Keratinocyte (primary cell): ENCODE data around the gene STK38.

Experiments
- EZH2 ChIP-seq: IDR thresholded peaks from one replicate; pipeline ENCODE4 v1.6.1; 2012; ENCODE audit warnings: inconsistent platforms, mild to moderate bottlenecking, low read length, moderate library complexity
- TF ChIP-seq, protein P1 (sequence below), 3 experiments: IDR thresholded peaks in 1 of 3; conservative IDR thresholded peaks in 1 of 3; optimal IDR thresholded peaks in 1 of 3; 2 replicates in 2 of 3; 3 replicates in 1 of 3; pipeline versions ENCODE3 to v1.5.1; 2011; ENCODE audit warnings: low read length in 3 of 3, mild to moderate bottlenecking in 3 of 3, moderate library complexity in 2 of 3, control low read depth in 1 of 3, inconsistent platforms in 1 of 3; ENCODE audit not compliant: insufficient read depth in 2 of 3; ENCODE audit errors: extremely low read depth in 1 of 3

DNA sequence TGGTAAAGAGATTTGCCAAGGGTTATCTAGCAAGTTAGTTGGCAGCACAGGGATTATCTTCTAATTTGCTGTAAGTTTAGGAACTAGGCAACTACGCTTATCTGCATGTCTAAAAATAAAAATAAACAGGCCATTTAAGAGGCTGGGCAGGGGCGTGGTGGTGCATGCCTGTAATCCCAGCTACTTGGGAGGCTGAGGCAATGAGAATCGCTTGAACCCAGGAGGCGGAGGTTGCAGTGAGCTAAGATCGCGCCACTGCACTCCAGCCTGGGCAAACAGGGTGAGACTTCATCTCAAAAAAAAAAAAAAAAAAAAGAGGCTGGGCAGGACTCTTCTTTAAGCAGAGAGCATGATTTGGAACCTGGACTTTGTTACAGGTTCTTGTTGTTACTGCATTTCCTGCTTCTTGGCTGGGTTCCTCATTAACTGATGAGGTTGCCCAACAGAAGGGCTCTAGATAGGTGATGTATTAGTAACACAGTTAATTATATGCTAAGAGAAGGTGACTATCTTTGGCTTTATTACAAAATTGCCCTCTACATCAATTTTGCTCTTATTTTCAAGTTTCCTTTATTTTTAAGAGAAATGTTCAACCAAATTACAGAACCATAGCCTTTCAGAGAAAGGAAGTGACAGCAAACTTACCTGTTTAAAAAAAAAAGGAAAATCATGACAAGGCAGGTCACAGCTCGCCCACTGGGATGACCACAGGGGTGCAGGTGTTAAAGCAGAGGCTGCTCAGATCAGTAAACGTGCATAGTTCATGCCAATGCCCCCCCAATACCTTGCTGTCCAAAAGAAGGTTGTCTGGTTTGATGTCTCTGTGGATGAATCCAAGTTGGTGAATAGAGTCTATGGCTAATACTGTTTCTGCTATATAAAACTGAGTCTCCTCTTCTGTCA is 32.5 kb downstream of the STK38 start:
- TF ChIP-seq, protein P1, sequence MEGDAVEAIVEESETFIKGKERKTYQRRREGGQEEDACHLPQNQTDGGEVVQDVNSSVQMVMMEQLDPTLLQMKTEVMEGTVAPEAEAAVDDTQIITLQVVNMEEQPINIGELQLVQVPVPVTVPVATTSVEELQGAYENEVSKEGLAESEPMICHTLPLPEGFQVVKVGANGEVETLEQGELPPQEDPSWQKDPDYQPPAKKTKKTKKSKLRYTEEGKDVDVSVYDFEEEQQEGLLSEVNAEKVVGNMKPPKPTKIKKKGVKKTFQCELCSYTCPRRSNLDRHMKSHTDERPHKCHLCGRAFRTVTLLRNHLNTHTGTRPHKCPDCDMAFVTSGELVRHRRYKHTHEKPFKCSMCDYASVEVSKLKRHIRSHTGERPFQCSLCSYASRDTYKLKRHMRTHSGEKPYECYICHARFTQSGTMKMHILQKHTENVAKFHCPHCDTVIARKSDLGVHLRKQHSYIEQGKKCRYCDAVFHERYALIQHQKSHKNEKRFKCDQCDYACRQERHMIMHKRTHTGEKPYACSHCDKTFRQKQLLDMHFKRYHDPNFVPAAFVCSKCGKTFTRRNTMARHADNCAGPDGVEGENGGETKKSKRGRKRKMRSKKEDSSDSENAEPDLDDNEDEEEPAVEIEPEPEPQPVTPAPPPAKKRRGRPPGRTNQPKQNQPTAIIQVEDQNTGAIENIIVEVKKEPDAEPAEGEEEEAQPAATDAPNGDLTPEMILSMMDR (optimal IDR thresholded peaks at IDR 0.05 in 1 of 3, IDR thresholded peaks at IDR 0.05 in 1 of 3, conservative IDR thresholded peaks at IDR 0.05 in 1 of 3; ENCODE audit: extremely low read depth in 1 of 3, insufficient read depth in 2 of 3, low read length in 3 of 3), result no peak
- no peak for TF ChIP-seq EZH2
